ENCODE measurements around the gene RSPH1. TPM values are rescaled to one million over a fixed set of nuclear protein-coding genes. Genes with fewer than 3 reads are reported as not detected.
A peak's percentile ranks its signal among the peaks of the same experiment; 100 is the strongest.

RSPH1 gene
- total RNA-seq, 2 donors from 2014 or later: 0.25 TPM; not detected in 1

GRCh38 chr21:42434884-42435283, 61.1 kb downstream of the RSPH1 start:
- no peak for ATAC-seq
- no peak for DNase-seq (ENCODE audit: low spot score)
- H3K36me3 Mint-ChIP-seq: peaks cover 14% of the 10 kb centered on the region
- peak overlapping the region in 1 of 2 donors; percentile 18 for H3K27ac Mint-ChIP-seq
- H3K27me3 Mint-ChIP-seq: peaks cover 44 to 51% of the 10 kb centered on the region in 2 donors
- H3K4me1 Mint-ChIP-seq (ENCODE audit: low read depth in 2 of 2): peaks cover 16 to 17% of the 10 kb centered on the region in 2 donors
- H3K9me3 Mint-ChIP-seq: peaks cover 6% of the 10 kb centered on the region
- no peak overlapping the region for H3K4me3 Mint-ChIP-seq

DNA sequence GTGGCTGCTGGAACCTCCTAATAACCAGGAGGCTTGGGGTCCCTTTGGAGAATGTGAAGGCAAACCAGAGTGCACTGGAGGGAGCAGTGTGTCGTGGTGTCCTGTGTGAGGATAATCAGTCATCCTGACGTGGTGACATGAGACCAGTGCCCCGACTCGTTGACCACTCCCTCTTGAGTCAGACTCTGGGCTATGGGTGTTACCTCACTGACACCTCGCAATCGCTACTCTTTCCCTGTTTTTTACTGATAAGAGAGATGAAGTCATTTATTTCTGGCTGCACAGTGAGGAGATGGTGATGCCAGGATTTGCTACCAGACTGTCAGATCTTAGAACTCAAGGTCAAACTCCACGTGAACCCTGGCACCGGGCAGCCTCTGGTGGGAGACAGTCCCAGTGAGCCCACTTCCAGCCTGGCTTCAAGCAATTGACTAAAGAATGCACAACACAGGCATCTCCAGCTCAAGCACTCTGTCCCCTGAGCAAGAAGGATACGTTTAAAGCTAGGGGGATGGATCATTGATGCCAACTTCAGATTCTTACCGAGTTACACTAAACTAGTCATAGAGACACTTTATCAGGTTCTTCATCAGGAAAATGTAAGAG, 62.0 kb downstream of the RSPH1 start:
- H3K27ac Mint-ChIP-seq: peak overlapping the region in 1 of 2 donors; percentile 18
- ATAC-seq (peak; percentile 66 to 77), DNase-seq (ENCODE audit: low spot score) (no peak)
- peaks cover 8 to 9% of the 10 kb centered on the region in 2 donors for H3K4me1 Mint-ChIP-seq (ENCODE audit: low read depth in 2 of 2)
- H3K4me3 Mint-ChIP-seq: no peak overlapping the region
- H3K36me3 Mint-ChIP-seq: peaks cover 8% of the 10 kb centered on the region
- peaks cover 35 to 45% of the 10 kb centered on the region in 2 donors for H3K27me3 Mint-ChIP-seq
- peaks cover 6% of the 10 kb centered on the region for H3K9me3 Mint-ChIP-seq

GRCh38 chr21:42432695-42433094, 63.3 kb downstream of the RSPH1 start:
- no peak for DNase-seq (ENCODE audit: low spot score)
- Mint-ChIP-seq H3K4me1 (ENCODE audit: low read depth in 2 of 2) (peaks cover 0 to 2% of the 10 kb centered on the region in 2 donors), H3K27ac (no peak overlapping the region), H3K36me3 (peaks cover 8% of the 10 kb centered on the region), H3K9me3 (peaks cover 6% of the 10 kb centered on the region), H3K27me3 (peaks cover 28 to 38% of the 10 kb centered on the region in 2 donors), H3K4me3 (no peak overlapping the region)
- ATAC-seq: no peak

DNA sequence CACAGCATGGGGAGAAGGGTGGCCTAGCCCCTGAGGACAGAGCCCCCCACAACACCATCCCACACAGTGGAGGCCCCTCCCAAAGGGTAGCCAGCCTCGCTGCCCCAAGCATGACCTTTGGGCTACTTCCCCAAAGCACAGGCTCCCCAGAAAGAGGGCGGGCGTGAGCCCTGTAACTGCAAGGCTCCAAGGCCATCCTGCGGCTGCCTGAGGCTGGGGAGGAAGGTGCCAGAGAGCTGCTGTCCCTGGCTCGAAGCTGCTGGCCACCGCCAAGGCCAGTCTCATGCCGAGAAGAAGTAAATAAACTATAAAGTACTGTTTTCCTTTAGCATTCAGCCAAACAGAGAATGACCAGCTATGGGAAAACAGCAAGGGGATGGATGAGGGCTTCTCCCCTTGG, 64.8 kb downstream of the RSPH1 start:
- Mint-ChIP-seq H3K27ac (peak overlapping the region in 1 of 2 donors; percentile 26), H3K4me1 (ENCODE audit: low read depth in 2 of 2) (peaks cover 14 to 15% of the 10 kb centered on the region in 2 donors), H3K4me3 (no peak overlapping the region), H3K9me3 (peaks cover 6% of the 10 kb centered on the region), H3K27me3 (peaks cover 28 to 35% of the 10 kb centered on the region in 2 donors), H3K36me3 (peaks cover 8% of the 10 kb centered on the region)
- ATAC-seq (no peak), DNase-seq (ENCODE audit: low spot score) (no peak)

- DNase-seq (ENCODE audit: low spot score): no peak
- peaks cover 19 to 20% of the 10 kb centered on the region in 2 donors for H3K4me1 Mint-ChIP-seq (ENCODE audit: low read depth in 2 of 2)
- H3K9me3 Mint-ChIP-seq: peaks cover 6% of the 10 kb centered on the region
- no peak overlapping the region for H3K27ac Mint-ChIP-seq
- H3K27me3 Mint-ChIP-seq: peaks cover 28 to 37% of the 10 kb centered on the region in 2 donors
- ATAC-seq: no peak
- H3K36me3 Mint-ChIP-seq: peaks cover 11% of the 10 kb centered on the region
- H3K4me3 Mint-ChIP-seq: no peak overlapping the region
Measured at GRCh38 chr21:42430521-42430920, 65.5 kb downstream of the RSPH1 start.

- Mint-ChIP-seq H3K4me1 (ENCODE audit: low read depth in 2 of 2) (peaks cover 25 to 27% of the 10 kb centered on the region in 2 donors), H3K36me3 (peaks cover 12% of the 10 kb centered on the region), H3K9me3 (peaks cover 6% of the 10 kb centered on the region), H3K27me3 (peaks cover 22 to 36% of the 10 kb centered on the region in 2 donors), H3K27ac (no peak overlapping the region), H3K4me3 (no peak overlapping the region)
- ATAC-seq (no peak), DNase-seq (ENCODE audit: low spot score) (no peak)
Measured at GRCh38 chr21:42429856-42430255, 66.2 kb downstream of the RSPH1 start.

DNA sequence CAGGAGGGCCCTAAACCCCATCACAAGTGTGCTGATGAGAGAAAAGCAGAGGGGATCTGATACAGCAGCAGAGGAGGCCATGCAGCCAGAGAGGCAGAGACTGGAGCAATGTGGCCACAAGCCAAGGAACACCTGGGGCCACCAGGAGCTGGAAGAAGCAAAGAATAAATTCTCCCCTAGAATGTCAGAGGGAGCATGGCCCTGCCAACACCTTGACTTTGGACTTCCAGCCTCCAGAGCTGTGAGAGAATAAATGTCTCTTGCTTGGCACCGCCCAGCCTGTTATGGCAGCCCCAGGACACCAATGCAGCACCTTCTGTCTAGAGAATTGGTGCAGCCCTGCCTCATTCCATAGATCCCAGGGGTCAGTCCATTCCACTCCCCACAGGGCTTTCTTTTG, 67.0 kb downstream of the RSPH1 start:
- H3K4me3 Mint-ChIP-seq: no peak overlapping the region
- DNase-seq (ENCODE audit: low spot score) (no peak), ATAC-seq (no peak)
- H3K9me3 Mint-ChIP-seq: peaks cover 6% of the 10 kb centered on the region
- H3K27me3 Mint-ChIP-seq: peaks cover 19 to 27% of the 10 kb centered on the region in 2 donors
- H3K36me3 Mint-ChIP-seq: peaks cover 12% of the 10 kb centered on the region
- peaks cover 32 to 35% of the 10 kb centered on the region in 2 donors for H3K4me1 Mint-ChIP-seq (ENCODE audit: low read depth in 2 of 2)
- no peak overlapping the region for H3K27ac Mint-ChIP-seq

DNA sequence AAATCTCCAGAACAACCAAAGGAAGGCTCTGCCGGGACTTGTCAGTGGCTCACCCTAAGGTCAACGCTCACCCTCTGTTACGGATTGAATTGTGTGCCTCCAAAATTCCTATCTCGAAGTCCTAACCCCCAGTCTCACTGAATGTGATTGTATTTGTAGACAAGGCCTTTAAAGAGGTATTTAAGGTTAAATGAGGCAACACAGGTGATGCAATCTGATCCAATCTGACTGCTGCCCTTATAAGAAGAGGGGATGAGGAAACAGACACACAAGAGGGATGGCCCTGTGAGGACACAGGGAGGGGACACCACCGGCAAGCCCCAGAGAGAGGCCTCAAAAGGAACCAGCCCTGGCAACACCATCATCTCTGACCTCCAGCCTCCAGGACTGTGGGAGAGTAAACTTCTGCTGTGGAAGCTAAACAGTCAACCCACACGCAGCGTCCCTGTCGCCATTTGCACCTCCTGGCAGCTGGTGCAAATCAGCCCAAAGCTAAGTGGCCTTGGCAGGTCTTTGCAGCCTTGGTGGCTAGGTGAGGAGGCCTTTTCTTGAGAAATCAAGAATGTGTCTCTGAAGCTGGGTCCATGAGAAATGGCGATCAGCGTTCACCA, 68.1 kb downstream of the RSPH1 start:
- ATAC-seq (no peak), DNase-seq (ENCODE audit: low spot score) (no peak)
- peaks cover 12% of the 10 kb centered on the region for H3K36me3 Mint-ChIP-seq
- H3K4me3 Mint-ChIP-seq: no peak overlapping the region
- H3K4me1 Mint-ChIP-seq (ENCODE audit: low read depth in 2 of 2): peaks cover 41 to 46% of the 10 kb centered on the region in 2 donors
- H3K9me3 Mint-ChIP-seq: peaks cover 6% of the 10 kb centered on the region
- peaks cover 18 to 23% of the 10 kb centered on the region in 2 donors for H3K27me3 Mint-ChIP-seq
- peak overlapping the region in 1 of 2 donors; percentile 52 for H3K27ac Mint-ChIP-seq

- Mint-ChIP-seq H3K27ac (peak overlapping the region in 1 of 2 donors; percentile 52), H3K9me3 (no peaks in the 10 kb centered on the region), H3K4me1 (ENCODE audit: low read depth in 2 of 2) (peaks cover 49 to 55% of the 10 kb centered on the region in 2 donors), H3K4me3 (no peak overlapping the region), H3K36me3 (peaks cover 4% of the 10 kb centered on the region), H3K27me3 (peaks cover 9 to 16% of the 10 kb centered on the region in 2 donors)
- DNase-seq (ENCODE audit: low spot score) (no peak), ATAC-seq (no peak)
Measured at GRCh38 chr21:42426876-42427480, 69.0 kb downstream of the RSPH1 start.

GRCh38 chr21:42426424-42426823, 69.6 kb downstream of the RSPH1 start:
- ATAC-seq (no peak), DNase-seq (ENCODE audit: low spot score) (no peak)
- Mint-ChIP-seq H3K27ac (no peak overlapping the region), H3K9me3 (no peaks in the 10 kb centered on the region), H3K36me3 (peaks cover 7% of the 10 kb centered on the region), H3K4me3 (peak overlapping the region; percentile 1), H3K27me3 (peaks cover 9 to 18% of the 10 kb centered on the region in 2 donors), H3K4me1 (ENCODE audit: low read depth in 2 of 2) (peaks cover 52 to 60% of the 10 kb centered on the region in 2 donors)

GRCh38 chr21:42425591-42425990, 70.4 kb downstream of the RSPH1 start:
- H3K27ac Mint-ChIP-seq: peak overlapping the region; percentile 74 to 78
- no peaks in the 10 kb centered on the region for H3K9me3 Mint-ChIP-seq
- H3K4me3 Mint-ChIP-seq: peak overlapping the region; percentile 85
- peaks cover 60 to 68% of the 10 kb centered on the region in 2 donors for H3K4me1 Mint-ChIP-seq (ENCODE audit: low read depth in 2 of 2)
- ATAC-seq: peak; percentile 48 to 62
- H3K27me3 Mint-ChIP-seq: peaks cover 14 to 20% of the 10 kb centered on the region in 2 donors
- DNase-seq (ENCODE audit: low spot score): no peak
- H3K36me3 Mint-ChIP-seq: peaks cover 13% of the 10 kb centered on the region

- H3K36me3 Mint-ChIP-seq: peaks cover 13% of the 10 kb centered on the region
- H3K4me1 Mint-ChIP-seq (ENCODE audit: low read depth in 2 of 2): peaks cover 62 to 73% of the 10 kb centered on the region in 2 donors
- no peaks in the 10 kb centered on the region for H3K9me3 Mint-ChIP-seq
- peaks cover 19 to 22% of the 10 kb centered on the region in 2 donors for H3K27me3 Mint-ChIP-seq
- ATAC-seq (peak; percentile 92 to 93), DNase-seq (ENCODE audit: low spot score) (peak; percentile 85)
- H3K27ac Mint-ChIP-seq: peak overlapping the region; percentile 74 to 78
- peak overlapping the region; percentile 85 for H3K4me3 Mint-ChIP-seq
Measured at GRCh38 chr21:42424914-42425541, 71.0 kb downstream of the RSPH1 start.

GRCh38 chr21:42423685-42424084, 72.3 kb downstream of the RSPH1 start:
- Mint-ChIP-seq H3K9me3 (no peaks in the 10 kb centered on the region), H3K27me3 (peaks cover 19 to 31% of the 10 kb centered on the region in 2 donors), H3K36me3 (peaks cover 23% of the 10 kb centered on the region), H3K4me3 (peak overlapping the region; percentile 85), H3K27ac (peak overlapping the region; percentile 74 to 78), H3K4me1 (ENCODE audit: low read depth in 2 of 2) (peaks cover 67 to 82% of the 10 kb centered on the region in 2 donors)
- no peak for DNase-seq (ENCODE audit: low spot score)
- no peak for ATAC-seq
